Measurements from ENCODE around the gene DPF3.

DPF3 gene

GRCh38 chr14:72594099-72594901, 299.6 kb downstream of the DPF3 start:
- no peak overlapping the region for H2BK120ac ChIP-seq (ENCODE audit: low read depth, low read length)
- WGBS (ENCODE audit: extremely low coverage, insufficient coverage, low lambda C conversion rate): no CpG with 5 or more reads among the region's 14 CpGs

GRCh38 chr14:72591391-72591790, 302.5 kb downstream of the DPF3 start:
- Histone ChIP-seq H3K4me1 (ENCODE audit: control insufficient read depth, low read depth, low read length) (no peaks in the 10 kb centered on the region), H3K9ac (ENCODE audit: low read length) (no peak overlapping the region), H3K18ac (ENCODE audit: low read length) (no peak overlapping the region), H2BK15ac (replicated peaks; ENCODE audit: low read depth) (no peak overlapping the region), H3K36me3 (ENCODE audit: control insufficient read depth, insufficient read depth, low read length) (no peaks in the 10 kb centered on the region), H3K27ac (ENCODE audit: low read depth, low read length) (no peak overlapping the region), H3K4ac (ENCODE audit: low read depth, low read length) (no peak overlapping the region), H3K27me3 (ENCODE audit: insufficient read depth, low read length, poor library complexity) (no peaks in the 10 kb centered on the region), H2BK5ac (ENCODE audit: low read length) (no peak overlapping the region), H3K56ac (ENCODE audit: low read length) (no peak overlapping the region), H3K4me2 (ENCODE audit: low read length) (no peak overlapping the region), H3K79me1 (ENCODE audit: low read length) (no peaks in the 10 kb centered on the region), H3K79me2 (ENCODE audit: control insufficient read depth, insufficient read depth, low read length) (no peaks in the 10 kb centered on the region), H4K5ac (ENCODE audit: low read length) (no peak overlapping the region), H3K23ac (ENCODE audit: low read length) (no peak overlapping the region), H3K4me3 (ENCODE audit: low read length) (no peak overlapping the region), H4K8ac (ENCODE audit: low read depth, low read length) (no peak overlapping the region), H2BK120ac (ENCODE audit: low read depth, low read length) (no peak overlapping the region), H2AK5ac (ENCODE audit: low read length) (no peak overlapping the region)
- DNase-seq: no peak
- no CpG with 5 or more reads among the region's 4 CpGs for WGBS (ENCODE audit: extremely low coverage, insufficient coverage, low lambda C conversion rate)

More at GRCh38 chr14:72594099-72594901, 299.6 kb downstream of the DPF3 start:
- no peak overlapping the region for H3K9ac ChIP-seq (ENCODE audit: low read length)
- no peaks in the 10 kb centered on the region for H3K79me2 ChIP-seq (ENCODE audit: control insufficient read depth, insufficient read depth, low read length)
- H3K4me3 ChIP-seq (ENCODE audit: low read length): no peak overlapping the region
- no peaks in the 10 kb centered on the region for H3K4me1 ChIP-seq (ENCODE audit: control insufficient read depth, low read depth, low read length)
- no peak overlapping the region for H3K4ac ChIP-seq (ENCODE audit: low read depth, low read length)
- H2BK15ac ChIP-seq (replicated peaks; ENCODE audit: low read depth): no peak overlapping the region
- no peaks in the 10 kb centered on the region for H3K79me1 ChIP-seq (ENCODE audit: low read length)
- H3K4me2 ChIP-seq (ENCODE audit: low read length): no peak overlapping the region
- H3K56ac ChIP-seq (ENCODE audit: low read length): no peak overlapping the region
- H3K36me3 ChIP-seq (ENCODE audit: control insufficient read depth, insufficient read depth, low read length): no peaks in the 10 kb centered on the region
- no peak overlapping the region for H3K18ac ChIP-seq (ENCODE audit: low read length)
- no peak overlapping the region for H3K27ac ChIP-seq (ENCODE audit: low read depth, low read length)
- no peak overlapping the region for H2AK5ac ChIP-seq (ENCODE audit: low read length)
- no peak overlapping the region for H3K23ac ChIP-seq (ENCODE audit: low read length)
- no peaks in the 10 kb centered on the region for H3K27me3 ChIP-seq (ENCODE audit: insufficient read depth, low read length, poor library complexity)
- H4K8ac ChIP-seq (ENCODE audit: low read depth, low read length): no peak overlapping the region
- DNase-seq: no peak
- H2BK5ac ChIP-seq (ENCODE audit: low read length): no peak overlapping the region
- no peak overlapping the region for H4K5ac ChIP-seq (ENCODE audit: low read length)

- Histone ChIP-seq H3K27me3 (ENCODE audit: insufficient read depth, low read length, poor library complexity) (no peaks in the 10 kb centered on the region), H3K4me1 (ENCODE audit: control insufficient read depth, low read depth, low read length) (no peaks in the 10 kb centered on the region), H3K4ac (ENCODE audit: low read depth, low read length) (no peak overlapping the region), H3K9ac (ENCODE audit: low read length) (no peak overlapping the region), H2BK15ac (replicated peaks; ENCODE audit: low read depth) (no peak overlapping the region), H3K27ac (ENCODE audit: low read depth, low read length) (no peak overlapping the region), H4K8ac (ENCODE audit: low read depth, low read length) (no peak overlapping the region), H3K79me2 (ENCODE audit: control insufficient read depth, insufficient read depth, low read length) (no peaks in the 10 kb centered on the region), H3K36me3 (ENCODE audit: control insufficient read depth, insufficient read depth, low read length) (no peaks in the 10 kb centered on the region), H3K23ac (ENCODE audit: low read length) (no peak overlapping the region), H3K4me2 (ENCODE audit: low read length) (no peak overlapping the region), H3K56ac (ENCODE audit: low read length) (no peak overlapping the region), H4K5ac (ENCODE audit: low read length) (no peak overlapping the region), H3K18ac (ENCODE audit: low read length) (no peak overlapping the region), H2AK5ac (ENCODE audit: low read length) (no peak overlapping the region), H3K79me1 (ENCODE audit: low read length) (no peaks in the 10 kb centered on the region), H2BK5ac (ENCODE audit: low read length) (no peak overlapping the region), H3K4me3 (ENCODE audit: low read length) (no peak overlapping the region), H2BK120ac (ENCODE audit: low read depth, low read length) (no peak overlapping the region)
- no peak for DNase-seq
- WGBS (ENCODE audit: extremely low coverage, insufficient coverage, low lambda C conversion rate): no CpG with 5 or more reads among the region's 7 CpGs
Observed at GRCh38 chr14:72590577-72590976, 303.3 kb downstream of the DPF3 start.

- DNase-seq: no peak
Observed at GRCh38 chr14:72589652-72590051, 304.2 kb downstream of the DPF3 start.

GRCh38 chr14:72588521-72588920, 305.4 kb downstream of the DPF3 start:
- no peak overlapping the region for H3K4ac ChIP-seq (ENCODE audit: low read depth, low read length)
- no peak overlapping the region for H3K18ac ChIP-seq (ENCODE audit: low read length)
- H3K79me2 ChIP-seq (ENCODE audit: control insufficient read depth, insufficient read depth, low read length): no peaks in the 10 kb centered on the region
- H3K56ac ChIP-seq (ENCODE audit: low read length): no peak overlapping the region
- H3K36me3 ChIP-seq (ENCODE audit: control insufficient read depth, insufficient read depth, low read length): no peaks in the 10 kb centered on the region
- no peak overlapping the region for H4K5ac ChIP-seq (ENCODE audit: low read length)
- H4K8ac ChIP-seq (ENCODE audit: low read depth, low read length): no peak overlapping the region
- H3K79me1 ChIP-seq (ENCODE audit: low read length): no peaks in the 10 kb centered on the region
- no peak overlapping the region for H3K4me3 ChIP-seq (ENCODE audit: low read length)
- H2BK120ac ChIP-seq (ENCODE audit: low read depth, low read length): no peak overlapping the region
- no peak overlapping the region for H3K9ac ChIP-seq (ENCODE audit: low read length)
- no peak overlapping the region for H2AK5ac ChIP-seq (ENCODE audit: low read length)
- DNase-seq: no peak
- H3K27me3 ChIP-seq (ENCODE audit: insufficient read depth, low read length, poor library complexity): no peaks in the 10 kb centered on the region
- H3K23ac ChIP-seq (ENCODE audit: low read length): no peak overlapping the region
- H3K4me1 ChIP-seq (ENCODE audit: control insufficient read depth, low read depth, low read length): no peaks in the 10 kb centered on the region
- no peak overlapping the region for H2BK15ac ChIP-seq (replicated peaks; ENCODE audit: low read depth)
- no peak overlapping the region for H2BK5ac ChIP-seq (ENCODE audit: low read length)
- no CpG with 5 or more reads among the region's 5 CpGs for WGBS (ENCODE audit: extremely low coverage, insufficient coverage, low lambda C conversion rate)
- no peak overlapping the region for H3K4me2 ChIP-seq (ENCODE audit: low read length)
- H3K27ac ChIP-seq (ENCODE audit: low read depth, low read length): no peak overlapping the region

More at GRCh38 chr14:72589652-72590051, 304.2 kb downstream of the DPF3 start:
- Histone ChIP-seq H3K9ac (ENCODE audit: low read length) (no peak overlapping the region), H3K4ac (ENCODE audit: low read depth, low read length) (no peak overlapping the region), H2AK5ac (ENCODE audit: low read length) (no peak overlapping the region), H4K8ac (ENCODE audit: low read depth, low read length) (no peak overlapping the region), H3K79me1 (ENCODE audit: low read length) (no peaks in the 10 kb centered on the region), H4K5ac (ENCODE audit: low read length) (no peak overlapping the region), H3K4me3 (ENCODE audit: low read length) (no peak overlapping the region), H3K4me1 (ENCODE audit: control insufficient read depth, low read depth, low read length) (no peaks in the 10 kb centered on the region), H3K79me2 (ENCODE audit: control insufficient read depth, insufficient read depth, low read length) (no peaks in the 10 kb centered on the region), H3K27me3 (ENCODE audit: insufficient read depth, low read length, poor library complexity) (no peaks in the 10 kb centered on the region), H3K4me2 (ENCODE audit: low read length) (no peak overlapping the region), H3K18ac (ENCODE audit: low read length) (no peak overlapping the region), H2BK120ac (ENCODE audit: low read depth, low read length) (no peak overlapping the region), H3K36me3 (ENCODE audit: control insufficient read depth, insufficient read depth, low read length) (no peaks in the 10 kb centered on the region), H3K27ac (ENCODE audit: low read depth, low read length) (no peak overlapping the region), H3K23ac (ENCODE audit: low read length) (no peak overlapping the region), H3K56ac (ENCODE audit: low read length) (no peak overlapping the region), H2BK5ac (ENCODE audit: low read length) (no peak overlapping the region), H2BK15ac (replicated peaks; ENCODE audit: low read depth) (no peak overlapping the region)
